ENCODE measurements around the gene FNTB. TPM values are rescaled to one million over a fixed set of nuclear protein-coding genes. Genes with fewer than 3 reads are reported as not detected.

Gene FNTB
- polyA plus RNA-seq, 3 donors = 12.3 to 14.2 (median 14.1) TPM

- Histone ChIP-seq H3K9ac (ENCODE audit: insufficient read depth, low read length, poor library complexity, severe bottlenecking) (no peak overlapping the region), H3K27me3 (ENCODE audit: control insufficient read depth in 2 of 2, insufficient read depth in 2 of 2, low read length in 2 of 2) (no peaks in the 10 kb centered on the region), H3K4me1 (ENCODE audit: control insufficient read depth in 1 of 2, insufficient read depth in 2 of 2, low read length in 2 of 2) (peaks cover 11 to 12% of the 10 kb centered on the region in 2 donors), H3K27ac (ENCODE audit: low read depth in 1 of 2, low read length in 2 of 2) (no peak overlapping the region), H4K20me1 (ENCODE audit: insufficient read depth, low read length) (peaks cover 24% of the 10 kb centered on the region), H3K79me2 (ENCODE audit: insufficient read depth, low read length) (no peaks in the 10 kb centered on the region), H3K9me3 (replicated peaks in 1 of 2; ENCODE audit: control insufficient read depth in 1 of 2, insufficient read depth in 1 of 2, low read length in 2 of 2) (no peaks in the 10 kb centered on the region), H3K4me2 (replicated peaks; ENCODE audit: extremely low read depth, low read length, poor library complexity, severe bottlenecking) (no peak overlapping the region), H3K36me3 (replicated peaks in 1 of 2; ENCODE audit: control insufficient read depth in 1 of 2, insufficient read depth in 2 of 2, low read length in 2 of 2) (peaks cover 7 to 59% of the 10 kb centered on the region in 2 donors), H3K4me3 (replicated peaks in 1 of 3; ENCODE audit: low read depth in 2 of 3, low read length in 3 of 3) (no peak overlapping the region), H2AFZ (ENCODE audit: insufficient read depth, low read depth, low read length, poor library complexity, severe bottlenecking) (no peak overlapping the region)
- H3K27me3 Mint-ChIP-seq (ENCODE audit: low read depth in 3 of 3) = peaks cover 0 to 2% (median 1%) of the 10 kb centered on the region in 3 donors
- WGBS (ENCODE audit: insufficient coverage) = 100% methylated on average over 7 of the region's 12 CpGs
- DNase-seq = no peak
- peak overlapping the region in 1 of 7 donors; percentile 13 for H3K27ac Mint-ChIP-seq
- intact Hi-C loops (cut with micrococcal nuclease) = no loop called here
- H3K9me3 Mint-ChIP-seq = no peaks in the 10 kb centered on the region
- H3K36me3 Mint-ChIP-seq = peaks cover 46 to 49% of the 10 kb centered on the region in 2 donors
- no peak for TF ChIP-seq CTCF (IDR thresholded peaks at IDR 0.05)
- no peak overlapping the region for H3K4me3 Mint-ChIP-seq
- peaks cover 19% of the 10 kb centered on the region for H3K4me1 Mint-ChIP-seq
Observed at GRCh38 chr14:64945431-64946178, 41.1 kb upstream of the FNTB start.

- intact Hi-C loops (cut with micrococcal nuclease) = no loop called here
- Mint-ChIP-seq H3K4me3 (no peak overlapping the region), H3K36me3 (peaks cover 43 to 44% of the 10 kb centered on the region in 2 donors), H3K9me3 (no peaks in the 10 kb centered on the region), H3K27ac (no peak overlapping the region), H3K27me3 (ENCODE audit: low read depth in 3 of 3) (peaks cover 0 to 2% (median 1%) of the 10 kb centered on the region in 3 donors), H3K4me1 (peaks cover 19% of the 10 kb centered on the region)
- Histone ChIP-seq H3K4me3 (replicated peaks in 1 of 3; ENCODE audit: low read depth in 2 of 3, low read length in 3 of 3) (no peak overlapping the region), H3K27me3 (ENCODE audit: control insufficient read depth in 2 of 2, insufficient read depth in 2 of 2, low read length in 2 of 2) (no peaks in the 10 kb centered on the region), H3K27ac (ENCODE audit: low read depth in 1 of 2, low read length in 2 of 2) (no peak overlapping the region), H3K79me2 (ENCODE audit: insufficient read depth, low read length) (no peaks in the 10 kb centered on the region), H3K4me1 (ENCODE audit: control insufficient read depth in 1 of 2, insufficient read depth in 2 of 2, low read length in 2 of 2) (peaks cover 11 to 12% of the 10 kb centered on the region in 2 donors), H3K4me2 (replicated peaks; ENCODE audit: extremely low read depth, low read length, poor library complexity, severe bottlenecking) (no peak overlapping the region), H3K9ac (ENCODE audit: insufficient read depth, low read length, poor library complexity, severe bottlenecking) (no peak overlapping the region), H4K20me1 (ENCODE audit: insufficient read depth, low read length) (peaks cover 15% of the 10 kb centered on the region), H2AFZ (ENCODE audit: insufficient read depth, low read depth, low read length, poor library complexity, severe bottlenecking) (no peak overlapping the region), H3K9me3 (replicated peaks in 1 of 2; ENCODE audit: control insufficient read depth in 1 of 2, insufficient read depth in 1 of 2, low read length in 2 of 2) (no peaks in the 10 kb centered on the region), H3K36me3 (replicated peaks in 1 of 2; ENCODE audit: control insufficient read depth in 1 of 2, insufficient read depth in 2 of 2, low read length in 2 of 2) (peaks cover 5 to 51% of the 10 kb centered on the region in 2 donors)
- 100% methylated on average over 2 of the region's 6 CpGs for WGBS (ENCODE audit: insufficient coverage)
- no peak for TF ChIP-seq CTCF (IDR thresholded peaks at IDR 0.05)
- no peak for DNase-seq
Observed at GRCh38 chr14:64946310-64947045, 40.2 kb upstream of the FNTB start.

Measured in CD14-positive monocyte (primary cell).